ENCODE data around the gene PITPNM3. TPM values are rescaled to one million over a fixed set of nuclear protein-coding genes. Genes with fewer than 3 reads are reported as not detected.

Gene PITPNM3
- total and polyA plus RNA-seq, 7 donors, result 3.6 to 13.6 (median 5.7) TPM

GRCh38 chr17:6543079-6544010 lies 13.0 kb downstream of the PITPNM3 start:
- no peak for TF ChIP-seq EP300 (IDR thresholded peaks at IDR 0.05)
- no peak for TF ChIP-seq CTCF (IDR thresholded peaks at IDR 0.05)
- TF ChIP-seq POLR2AphosphoS5 (IDR thresholded peaks at IDR 0.05), result no peak
- no peak for TF ChIP-seq POLR2A (IDR thresholded peaks at IDR 0.05)
- Histone ChIP-seq H3K9me3 (peaks cover 0 to 2% (median 0%) of the 10 kb centered on the region in 4 donors), H3K27ac (no peak overlapping the region), H3K4me1 (peaks cover 0 to 9% (median 5%) of the 10 kb centered on the region in 4 donors), H3K36me3 (no peaks in the 10 kb centered on the region), H3K4me3 (no peak overlapping the region), H3K27me3 (no peaks in the 10 kb centered on the region)
- WGBS, 2 donors, result 86 to 91% methylated on average over 16 of the region's 16 CpGs
- intact Hi-C loops (cut with DNase I), result no loop called here
- no peak for DNase-seq

- H3K27me3 ChIP-seq, result no peaks in the 10 kb centered on the region
- DNase-seq, result no peak
- H3K4me3 ChIP-seq, result no peak overlapping the region
- peaks cover 0 to 4% (median 0%) of the 10 kb centered on the region in 4 donors for H3K36me3 ChIP-seq
- no peak overlapping the region for H3K27ac ChIP-seq
- TF ChIP-seq CTCF (IDR thresholded peaks at IDR 0.05), result no peak
- no peak for TF ChIP-seq EP300 (IDR thresholded peaks at IDR 0.05)
- TF ChIP-seq POLR2AphosphoS5 (IDR thresholded peaks at IDR 0.05), result no peak
- TF ChIP-seq POLR2A (IDR thresholded peaks at IDR 0.05), result no peak
- 94 to 95% methylated on average over 4 of the region's 4 CpGs for WGBS, 2 donors
- peaks cover 0 to 4% (median 0%) of the 10 kb centered on the region in 4 donors for H3K4me1 ChIP-seq
- intact Hi-C loops (cut with DNase I), result no loop called here
- H3K9me3 ChIP-seq, result peaks cover 0 to 2% (median 0%) of the 10 kb centered on the region in 4 donors
Observed at GRCh38 chr17:6542577-6542976, 13.8 kb downstream of the PITPNM3 start.

GRCh38 chr17:6541886-6542285 lies 14.5 kb downstream of the PITPNM3 start:
- 90 to 92% methylated on average over 4 of the region's 4 CpGs for WGBS, 2 donors
- H3K9me3 ChIP-seq, result peaks cover 0 to 2% (median 0%) of the 10 kb centered on the region in 4 donors
- intact Hi-C loops (cut with DNase I), result no loop called here
- peaks cover 0 to 4% (median 0%) of the 10 kb centered on the region in 4 donors for H3K4me1 ChIP-seq
- no peak overlapping the region for H3K27ac ChIP-seq
- TF ChIP-seq POLR2A (IDR thresholded peaks at IDR 0.05), result no peak
- no peak for TF ChIP-seq CTCF (IDR thresholded peaks at IDR 0.05)
- no peak for TF ChIP-seq EP300 (IDR thresholded peaks at IDR 0.05)
- no peak for TF ChIP-seq POLR2AphosphoS5 (IDR thresholded peaks at IDR 0.05)
- H3K36me3 ChIP-seq, result peaks cover 0 to 6% (median 0%) of the 10 kb centered on the region in 4 donors
- no peak for DNase-seq
- no peaks in the 10 kb centered on the region for H3K27me3 ChIP-seq
- H3K4me3 ChIP-seq, result no peak overlapping the region

GRCh38 chr17:6539871-6540270 lies 16.5 kb downstream of the PITPNM3 start:
- no peaks in the 10 kb centered on the region for H3K27me3 ChIP-seq
- TF ChIP-seq CTCF (IDR thresholded peaks at IDR 0.05) (no peak), POLR2AphosphoS5 (IDR thresholded peaks at IDR 0.05) (no peak), POLR2A (IDR thresholded peaks at IDR 0.05) (no peak), EP300 (IDR thresholded peaks at IDR 0.05) (no peak)
- intact Hi-C loops (cut with DNase I), result no loop called here
- H3K4me3 ChIP-seq, result no peak overlapping the region
- peaks cover 0 to 2% (median 0%) of the 10 kb centered on the region in 4 donors for H3K9me3 ChIP-seq
- peak; percentile 12 for DNase-seq
- no peak overlapping the region for H3K27ac ChIP-seq
- H3K36me3 ChIP-seq, result peaks cover 0 to 6% (median 0%) of the 10 kb centered on the region in 4 donors
- WGBS, 2 donors, result 82 to 91% methylated on average over 3 of the region's 3 CpGs
- peaks cover 0 to 9% (median 0%) of the 10 kb centered on the region in 4 donors for H3K4me1 ChIP-seq
